VCaP (cell line): ENCODE measurements around the gene SDCCAG8.

Source experiments
- H3K27ac ChIP-seq: fragments of 450-650 bp; 2 replicates; pipeline ENCODE4 v1.5.1; 2017
- CTCF ChIP-seq: fragments of 450-650 bp; conservative IDR thresholded peaks from 2 replicates; pipeline ENCODE4 v1.5.1; 2017; ENCODE audit warnings: mild to moderate bottlenecking, moderate library complexity

Gene SDCCAG8

GRCh38 chr1:243247901-243248300 lies 7.9 kb upstream of the SDCCAG8 start:
- no peak for TF ChIP-seq CTCF
- H3K27ac ChIP-seq = no peak overlapping the region

GRCh38 chr1:243249214-243249613 lies 6.6 kb upstream of the SDCCAG8 start:
- no peak for TF ChIP-seq CTCF
- no peak overlapping the region for H3K27ac ChIP-seq

GRCh38 chr1:243250102-243250501 lies 5.7 kb upstream of the SDCCAG8 start:
- no peak for TF ChIP-seq CTCF
- H3K27ac ChIP-seq = no peak overlapping the region

GRCh38 chr1:243251539-243251938 lies 4.3 kb upstream of the SDCCAG8 start:
- no peak for TF ChIP-seq CTCF
- no peak overlapping the region for H3K27ac ChIP-seq

GRCh38 chr1:243253211-243253925 lies 2.5 kb upstream of the SDCCAG8 start:
- no peak for TF ChIP-seq CTCF
- H3K27ac ChIP-seq = peak overlapping the region; percentile 97

- no peak for TF ChIP-seq CTCF
- H3K27ac ChIP-seq = peak overlapping the region; percentile 97
Observed at GRCh38 chr1:243253926-243254232, 2.0 kb upstream of the SDCCAG8 start.

- peak overlapping the region; percentile 97 for H3K27ac ChIP-seq
- no peak for TF ChIP-seq CTCF
Observed at GRCh38 chr1:243254233-243254926, 1.5 kb upstream of the SDCCAG8 start.
